Spleen (tissue), 11 donors: ENCODE results near the gene ZDBF2. TPM values are rescaled to one million over a fixed set of nuclear protein-coding genes. Genes with fewer than 3 reads are reported as not detected.
"Not testable (repeated sequence)": the region's sequence is repeated elsewhere in the genome, so short reads cannot be mapped to it uniquely, and the experiment has no call there.

Experiments
- DNase-seq: peaks from one replicate; pipeline ENCODE4 v3.0.0-alpha.2; 2020
- H3K27ac ChIP-seq, 8 donors: fragments of 200-600 bp; sonication (generic) in 7 of 8; 1 replicate in 4 of 8; 2 replicates in 4 of 8; pipeline versions ENCODE4 v1.5.0 to v1.8.0; 2016 to 2021; ENCODE audit warnings: inconsistent platforms in 4 of 8, mild to moderate bottlenecking in 4 of 8, moderate library complexity in 1 of 8
- H3K27me3 ChIP-seq, 7 donors: fragments of 200-600 bp; sonication (generic) in 6 of 7; replicated peaks in 1 of 7; 1 replicate in 4 of 7; 2 replicates in 3 of 7; pipeline versions ENCODE4 v1.5.0 to v1.8.0; 2016 to 2021; ENCODE audit warnings: inconsistent platforms in 3 of 7, mild to moderate bottlenecking in 1 of 7
- H3K36me3 ChIP-seq, 6 donors: fragments of 200-600 bp; sonication (generic) in 5 of 6; 1 replicate in 4 of 6; 2 replicates in 2 of 6; pipeline versions ENCODE4 v1.5.0 to v1.8.0; 2016 to 2021; ENCODE audit warnings: inconsistent platforms in 2 of 6
- H3K4me1 ChIP-seq, 6 donors: fragments of 200-600 bp; sonication (generic) in 5 of 6; 1 replicate in 3 of 6; 2 replicates in 3 of 6; pipeline versions ENCODE4 v1.5.0 to v1.8.0; 2016 to 2021; ENCODE audit warnings: inconsistent platforms in 3 of 6
- H3K4me3 ChIP-seq, 8 donors: fragments of 200-600 bp; sonication (generic) in 7 of 8; 1 replicate in 4 of 8; 2 replicates in 4 of 8; pipeline versions ENCODE4 v1.5.0 to v1.8.0; 2016 to 2021; ENCODE audit warnings: inconsistent platforms in 4 of 8, mild to moderate bottlenecking in 4 of 8, moderate library complexity in 2 of 8
- H3K9me3 ChIP-seq, 8 donors: fragments of 200-600 bp; sonication (generic) in 7 of 8; 1 replicate in 4 of 8; 2 replicates in 4 of 8; pipeline versions ENCODE4 v1.5.0 to v1.8.0; 2016 to 2021; ENCODE audit warnings: inconsistent platforms in 4 of 8
- CTCF ChIP-seq, 11 experiments: fragments of 200-600 bp in 7 of 11; fragments of 450-650 bp in 4 of 11; sonication (generic) in 4 of 11; IDR thresholded peaks in 8 of 11; conservative IDR thresholded peaks in 3 of 11; 1 replicate in 7 of 11; 2 replicates in 4 of 11; pipeline versions ENCODE4 v1.4.0 to v1.8.0; 2016 to 2021; ENCODE audit warnings: antibody characterized with exemption in 11 of 11, inconsistent platforms in 4 of 11, mild to moderate bottlenecking in 1 of 11
- POLR2A ChIP-seq, 3 donors: fragments of 450-650 bp; IDR thresholded peaks; one replicate each; pipeline ENCODE4 v1.5.1; 2017; ENCODE audit warnings: antibody characterized with exemption in 3 of 3, mild to moderate bottlenecking in 1 of 3
- POLR2AphosphoS5 ChIP-seq, 3 donors: sonication (generic); formaldehyde crosslinking; IDR thresholded peaks; one replicate each; pipeline ENCODE4 v1.5.1; 2017; ENCODE audit warnings: antibody characterized with exemption in 3 of 3
- WGBS, 5 donors: extraction: QIAGEN DNeasy Blood & Tissue Kit in 3 of 5; methylation state at CpG; one replicate each; pipeline versions ENCODE4 v1.1.5 to v1.1.7; 2013 to 2018; 5-methylcytosine and 5-hydroxymethylcytosine counted together
- intact Hi-C: fragments of 100-400 bp; cut with DNase I; formaldehyde crosslinking; loops from one replicate; pipeline ENCODE4 v1.15.0; 2023; ENCODE audit warnings: low total_unique reads
- polyA plus RNA-seq, 3 donors: library from polyadenylated mRNA; stranded (reverse); fragments of 200-250 nt; gene quantifications; one replicate each; pipeline ENCODE4 v1.2.1, GENCODE V29; 2013
- total RNA-seq, 7 donors: library from RNA; depleted of rRNA in 3 of 7; stranded (reverse); fragments of >200 nt in 3 of 7; fragmentation: NEBNext Ultra II Directional in 4 of 7; extraction: Animal tissue kit (Norgen Biotek cat#: 25700) in 4 of 7; gene quantifications; one replicate each; pipeline versions ENCODE4 v1.1.0 to v1.2.1, GENCODE V29; 2016 to 2021
- donor health status: healthy with polysubstance abuse.
- donor health status: DM: no; HTN: no; CAD: no; lungs with moderate emphysema.
- donor health status: DM: no; HTN: no; CAD: no.
- donor health status: Bipolar disorder and iron deficiency.
- donor health status: healthy.
- donor health status: DM: no; HTN: no; CAD: no.
- donor health status: DM: yes; HTN: yes; CAD: no.

The ZDBF2 gene
- total and polyA plus RNA-seq, 10 donors: 1.2 to 14.7 (median 10.9) TPM

- 46 to 65% (median 54%) methylated on average over 14 of the region's 14 CpGs for WGBS, 5 donors
- intact Hi-C loops: no loop called here
- peaks cover 4 to 100% (median 87%) of the 10 kb centered on the region in 7 donors for H3K27me3 ChIP-seq
Measured at GRCh38 chr2:206257350-206257749, 17.1 kb upstream of the ZDBF2 start.

GRCh38 chr2:206257861-206258260 is 16.6 kb upstream of the ZDBF2 start:
- Histone ChIP-seq H3K27ac (no peak overlapping the region), H3K36me3 (no peaks in the 10 kb centered on the region), H3K27me3 (peaks cover 4 to 100% (median 88%) of the 10 kb centered on the region in 7 donors), H3K4me3 (no peak overlapping the region), H3K9me3 (no peaks in the 10 kb centered on the region), H3K4me1 (peaks cover 0 to 11% (median 0%) of the 10 kb centered on the region in 6 donors)
- WGBS, 5 donors: 50 to 64% (median 56%) methylated on average over 7 of the region's 7 CpGs
- intact Hi-C loops: no loop called here
- TF ChIP-seq POLR2AphosphoS5 (IDR thresholded peaks at IDR 0.05) (no peak), CTCF (IDR thresholded peaks at IDR 0.05 in 8 of 11, conservative IDR thresholded peaks at IDR 0.05 in 3 of 11) (no peak), POLR2A (IDR thresholded peaks at IDR 0.05) (no peak)
- DNase-seq: no peak

More at GRCh38 chr2:206257350-206257749, 17.1 kb upstream of the ZDBF2 start:
- Histone ChIP-seq H3K36me3 (no peaks in the 10 kb centered on the region), H3K4me1 (peaks cover 0 to 11% (median 0%) of the 10 kb centered on the region in 6 donors), H3K27ac (no peak overlapping the region), H3K9me3 (no peaks in the 10 kb centered on the region), H3K4me3 (no peak overlapping the region)
- TF ChIP-seq CTCF (IDR thresholded peaks at IDR 0.05 in 8 of 11, conservative IDR thresholded peaks at IDR 0.05 in 3 of 11): no peak
- TF ChIP-seq POLR2A (IDR thresholded peaks at IDR 0.05): no peak
- TF ChIP-seq POLR2AphosphoS5 (IDR thresholded peaks at IDR 0.05): no peak
- DNase-seq: no peak

GRCh38 chr2:206258615-206259014 is 15.8 kb upstream of the ZDBF2 start:
- Histone ChIP-seq H3K27me3 (peaks cover 4 to 100% (median 88%) of the 10 kb centered on the region in 7 donors), H3K4me1 (peaks cover 0 to 11% (median 0%) of the 10 kb centered on the region in 6 donors)
- H3K9me3 ChIP-seq, intact Hi-C loops, H3K36me3 ChIP-seq, H3K4me3 ChIP-seq, DNase-seq, H3K27ac ChIP-seq: not testable (repeated sequence)
- WGBS, 5 donors: 51 to 61% (median 58%) methylated on average over 8 of the region's 8 CpGs

- Histone ChIP-seq H3K27me3 (peaks cover 4 to 100% (median 92%) of the 10 kb centered on the region in 7 donors), H3K9me3 (no peaks in the 10 kb centered on the region), H3K4me3 (no peak overlapping the region), H3K27ac (no peak overlapping the region), H3K36me3 (no peaks in the 10 kb centered on the region), H3K4me1 (peaks cover 0 to 17% (median 0%) of the 10 kb centered on the region in 6 donors)
- no peak for TF ChIP-seq CTCF (IDR thresholded peaks at IDR 0.05 in 8 of 11, conservative IDR thresholded peaks at IDR 0.05 in 3 of 11)
- no peak for TF ChIP-seq POLR2A (IDR thresholded peaks at IDR 0.05)
- no peak for TF ChIP-seq POLR2AphosphoS5 (IDR thresholded peaks at IDR 0.05)
- DNase-seq: no peak
- 33 to 48% (median 39%) methylated on average over 10 of the region's 10 CpGs for WGBS, 5 donors
- intact Hi-C loops: loop anchor here (10.0 kb wide), 1 partner anchor 95 kb away; no protein-coding TSS in a partner anchor
Measured at GRCh38 chr2:206259376-206260187, 14.9 kb upstream of the ZDBF2 start.
